Left lobe of liver (tissue), 2 donors: Measurements from ENCODE around the gene DGKZ. TPM values are rescaled to one million over a fixed set of nuclear protein-coding genes. Genes with fewer than 3 reads are reported as not detected.
A peak's percentile ranks its signal among the peaks of the same experiment; 100 is the strongest.

ENCODE experiments used
- ATAC-seq: fragments of 200-7000 bp; cut with Tn5 transposase; one replicate; pipeline ENCODE4 v1.9.1; 2020; ENCODE audit warnings: mild to moderate bottlenecking, moderate library complexity
- DNase-seq: peaks from one replicate; pipeline ENCODE4 v3.0.0-alpha.2; 2020; ENCODE audit warnings: low spot score
- total RNA-seq: library from RNA; stranded (reverse); gene quantifications from one replicate; pipeline ENCODE4 v1.2.1, GENCODE V29; 2021
- donor health status: DM: no; HTN: no; CAD: no; lungs with moderate emphysema.
- donor health status: DM: no; HTN: yes; CAD: no.

DGKZ gene
- total RNA-seq, 1 donor from 2014 or later: 13.0 TPM

GRCh38 chr11:46322759-46323158, 24.5 kb upstream of the DGKZ start:
- no peak for DNase-seq
- no peak for ATAC-seq

GRCh38 chr11:46326813-46327416, 20.3 kb upstream of the DGKZ start:
- no peak for ATAC-seq
- DNase-seq: no peak

GRCh38 chr11:46327829-46328228, 19.4 kb upstream of the DGKZ start:
- ATAC-seq: no peak
- DNase-seq: no peak

GRCh38 chr11:46330154-46330553, 17.1 kb upstream of the DGKZ start:
- DNase-seq (no peak), ATAC-seq (no peak)

- ATAC-seq: peak; percentile 24
- DNase-seq: no peak
Measured at GRCh38 chr11:46330563-46331281, 16.5 kb upstream of the DGKZ start.

GRCh38 chr11:46331282-46331984, 15.8 kb upstream of the DGKZ start:
- ATAC-seq: no peak
- no peak for DNase-seq

- DNase-seq: no peak
- ATAC-seq: no peak
Measured at GRCh38 chr11:46332093-46332567, 15.1 kb upstream of the DGKZ start.

GRCh38 chr11:46332568-46333393, 14.5 kb upstream of the DGKZ start:
- ATAC-seq (peak; percentile 53), DNase-seq (no peak)

GRCh38 chr11:46333394-46333947, 13.8 kb upstream of the DGKZ start:
- DNase-seq (no peak), ATAC-seq (no peak)

- ATAC-seq (no peak), DNase-seq (no peak)
Measured at GRCh38 chr11:46334211-46334610, 13.1 kb upstream of the DGKZ start.

GRCh38 chr11:46335271-46335670, 12.0 kb upstream of the DGKZ start:
- DNase-seq (no peak), ATAC-seq (no peak)

GRCh38 chr11:46335890-46336562, 11.2 kb upstream of the DGKZ start:
- ATAC-seq: no peak
- DNase-seq: no peak

GRCh38 chr11:46336563-46337180, 10.6 kb upstream of the DGKZ start:
- no peak for ATAC-seq
- no peak for DNase-seq

GRCh38 chr11:46337626-46338345, 9.5 kb upstream of the DGKZ start:
- no peak for ATAC-seq
- no peak for DNase-seq

GRCh38 chr11:46338636-46338987, 8.7 kb upstream of the DGKZ start:
- DNase-seq (no peak), ATAC-seq (no peak)

GRCh38 chr11:46338988-46339666, 8.1 kb upstream of the DGKZ start:
- ATAC-seq (peak; percentile 30), DNase-seq (no peak)

GRCh38 chr11:46339816-46340215, 7.4 kb upstream of the DGKZ start:
- DNase-seq (no peak), ATAC-seq (no peak)

- no peak for ATAC-seq
- DNase-seq: no peak
Measured at GRCh38 chr11:46341454-46341853, 5.8 kb upstream of the DGKZ start.

GRCh38 chr11:46342239-46342638, 5.0 kb upstream of the DGKZ start:
- ATAC-seq (peak; percentile 3), DNase-seq (no peak)
